ENCODE results near the gene KIAA1671. TPM values are rescaled to one million over a fixed set of nuclear protein-coding genes. Genes with fewer than 3 reads are reported as not detected.

KIAA1671 gene
- total and polyA plus RNA-seq, 9 of the 15 experiments (the other 6 are each of a cell fraction or from before 2014, with no cell fraction given) = under 0.01 to 0.11 (median 0.02) TPM; not detected in 5

- no peaks in the 10 kb centered on the region for H3K9me3 ChIP-seq (replicated peaks; ENCODE audit: control insufficient read depth, insufficient read depth, low read depth, low read length)
- no peaks in the 10 kb centered on the region for H3K36me3 ChIP-seq (ENCODE audit: control insufficient read depth, insufficient read depth, low read length)
- no peak for DNase-seq (ENCODE audit: extremely low read depth in 1 of 4, low spot score in 3 of 4)
- no peaks in the 10 kb centered on the region for H3K9me1 ChIP-seq (ENCODE audit: control insufficient read depth, insufficient read depth, low read length)
- 0% methylated on average over 3 of the region's 6 CpGs for WGBS (ENCODE audit: insufficient coverage, low coverage, missing lambda C conversion rate)
- ChIA-PET POLR2A (interaction anchor here (0.8 kb wide), 1 partner anchor 114 kb away, joined by 4 read pairs; no protein-coding TSS in a partner anchor), CTCF (ENCODE audit: low intra/inter-chr PET ratio) (no interaction called here)
- no peak overlapping the region for H3K27ac ChIP-seq (ENCODE audit: extremely low read depth, low read depth, low read length)
- H2AFZ ChIP-seq (ENCODE audit: low read depth, low read length) = no peak overlapping the region
- FAIRE-seq = no peak
- in situ Hi-C loops (cut with MboI) (no loop called here), intact Hi-C loops (cut with micrococcal nuclease) (no loop called here)
- H3K9ac ChIP-seq (ENCODE audit: insufficient read depth in 1 of 2, low read depth in 2 of 2, low read length in 2 of 2) = no peak overlapping the region
- TF ChIP-seq ZBTB5 (IDR thresholded peaks at IDR 0.05) = no peak
- TF ChIP-seq NCOA6 (IDR thresholded peaks at IDR 0.05) = no peak
- no peak for TF ChIP-seq HMGXB4 (CRISPR knock-in tag; IDR thresholded peaks at IDR 0.05)
- TF ChIP-seq ZNF197 (CRISPR knock-in tag; IDR thresholded peaks at IDR 0.05; ENCODE audit: low read depth) = no peak
- TF ChIP-seq ZNF609 (CRISPR knock-in tag; IDR thresholded peaks at IDR 0.05; ENCODE audit: borderline replicate concordance) = no peak
- TF ChIP-seq KLF1 (tag; IDR thresholded peaks at IDR 0.05) = no peak
- no peak for TF ChIP-seq E2F1 (CRISPR knock-in tag; IDR thresholded peaks at IDR 0.05)
- TF ChIP-seq ZNF76 (CRISPR knock-in tag; IDR thresholded peaks at IDR 0.05; ENCODE audit: borderline replicate concordance) = no peak
- TF ChIP-seq RNF2 (IDR thresholded peaks at IDR 0.05) = no peak
- no peak for ATAC-seq
- H3K79me2 ChIP-seq (ENCODE audit: control insufficient read depth, insufficient read depth, low read length) = no peaks in the 10 kb centered on the region
- no peak overlapping the region for H3K4me3 ChIP-seq
- no TSS peak for BruUV-seq (replicated peaks)
- no peaks in the 10 kb centered on the region for H4K20me1 ChIP-seq (replicated peaks; ENCODE audit: control insufficient read depth, insufficient read depth, low read length)
- H3K4me1 ChIP-seq (replicated peaks in 1 of 2; ENCODE audit: control insufficient read depth in 2 of 2, insufficient read depth in 2 of 2, low read length in 2 of 2) = no peaks in the 10 kb centered on the region
- H3K27me3 ChIP-seq (ENCODE audit: control insufficient read depth in 2 of 2, insufficient read depth in 2 of 2, low read length in 2 of 2) = peaks cover 0 to 8% of the 10 kb centered on the region in 2 experiments; a peak in 3 of 5 replicates
- no peak overlapping the region for H3K4me2 ChIP-seq (ENCODE audit: insufficient read depth, low read length)
Observed at GRCh38 chr22:25174888-25175411, 222.4 kb downstream of the KIAA1671 start.
